ENCODE results near the gene TRIP10. TPM values are rescaled to one million over a fixed set of nuclear protein-coding genes. Genes with fewer than 3 reads are reported as not detected.
A peak's percentile ranks its signal among the peaks of the same experiment; 100 is the strongest.
"Not testable (repeated sequence)": the region's sequence is repeated elsewhere in the genome, so short reads cannot be mapped to it uniquely, and the experiment has no call there.

The TRIP10 gene
- total RNA-seq, 1 donor from 2014 or later = 65.8 TPM

DNA sequence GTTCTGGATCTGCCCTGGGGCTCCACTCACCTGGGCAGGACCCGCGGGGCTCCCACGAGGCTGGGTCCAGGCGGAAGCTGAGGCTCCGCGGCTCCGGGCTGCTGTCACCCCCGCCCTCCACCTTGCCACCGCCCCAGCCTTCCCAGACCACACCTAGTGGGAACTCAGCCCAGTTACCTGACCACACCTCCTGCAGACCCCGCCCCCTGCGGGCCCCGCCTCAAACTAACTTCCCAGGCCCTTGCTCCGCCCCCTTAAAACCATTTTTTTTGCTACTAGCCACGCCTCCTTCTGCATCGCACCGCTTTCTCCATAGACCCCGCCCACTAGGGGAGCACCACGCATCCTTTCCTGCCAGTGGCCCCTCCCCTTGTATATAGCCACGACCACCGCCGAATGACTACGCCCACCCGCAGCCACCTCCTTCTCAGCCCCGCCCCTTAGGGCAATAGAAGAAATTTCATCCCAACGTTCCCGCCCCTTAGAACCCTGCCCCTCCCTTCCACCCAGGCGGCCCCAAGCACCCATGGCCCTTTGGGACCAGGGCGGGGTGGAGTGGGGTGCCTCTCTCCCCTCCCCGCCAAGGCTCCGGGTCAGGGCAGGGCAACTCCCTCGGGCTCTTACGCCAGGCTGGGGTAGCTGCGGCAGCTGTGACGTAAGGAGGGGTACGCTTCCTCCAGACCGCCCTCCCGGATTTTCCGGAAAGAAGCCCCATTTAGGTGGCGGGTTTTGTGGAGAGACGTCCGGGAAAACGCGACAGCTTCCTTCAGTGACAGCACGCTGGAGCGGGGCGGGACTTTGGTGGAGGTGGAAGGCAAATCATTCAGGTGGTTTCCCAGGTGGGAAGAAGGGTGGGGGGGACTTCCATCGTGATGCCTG lies 28.1 kb downstream of the TRIP10 start, which contains the start of gene SH2D3A:
Gene SH2D3A, minus strand, starts transcription at position 79 of the 879 bp plus-strand sequence. CDS start 3,687 bp downstream, outside the sequence.
- peaks cover 9% of the 10 kb centered on the region for H3K36me3 ChIP-seq
- DNase-seq (peak; percentile 93), ATAC-seq (peak; percentile 92 to 95)
- intact Hi-C loops (cut with DNase I) = no loop called here
- TF ChIP-seq, protein P1, sequence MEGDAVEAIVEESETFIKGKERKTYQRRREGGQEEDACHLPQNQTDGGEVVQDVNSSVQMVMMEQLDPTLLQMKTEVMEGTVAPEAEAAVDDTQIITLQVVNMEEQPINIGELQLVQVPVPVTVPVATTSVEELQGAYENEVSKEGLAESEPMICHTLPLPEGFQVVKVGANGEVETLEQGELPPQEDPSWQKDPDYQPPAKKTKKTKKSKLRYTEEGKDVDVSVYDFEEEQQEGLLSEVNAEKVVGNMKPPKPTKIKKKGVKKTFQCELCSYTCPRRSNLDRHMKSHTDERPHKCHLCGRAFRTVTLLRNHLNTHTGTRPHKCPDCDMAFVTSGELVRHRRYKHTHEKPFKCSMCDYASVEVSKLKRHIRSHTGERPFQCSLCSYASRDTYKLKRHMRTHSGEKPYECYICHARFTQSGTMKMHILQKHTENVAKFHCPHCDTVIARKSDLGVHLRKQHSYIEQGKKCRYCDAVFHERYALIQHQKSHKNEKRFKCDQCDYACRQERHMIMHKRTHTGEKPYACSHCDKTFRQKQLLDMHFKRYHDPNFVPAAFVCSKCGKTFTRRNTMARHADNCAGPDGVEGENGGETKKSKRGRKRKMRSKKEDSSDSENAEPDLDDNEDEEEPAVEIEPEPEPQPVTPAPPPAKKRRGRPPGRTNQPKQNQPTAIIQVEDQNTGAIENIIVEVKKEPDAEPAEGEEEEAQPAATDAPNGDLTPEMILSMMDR (IDR thresholded peaks at IDR 0.05) = no peak
- peaks cover 31% of the 10 kb centered on the region for H3K4me1 ChIP-seq
- H3K27ac ChIP-seq = peak within 1 kb of the TSS; percentile 74
- H3K9me3 ChIP-seq = no peaks in the 10 kb centered on the region
- H3K4me3 ChIP-seq = peak within 1 kb of the TSS; percentile 61
- H3K27me3 ChIP-seq (ENCODE audit: low read depth) = peaks cover 8% of the 10 kb centered on the region

DNA sequence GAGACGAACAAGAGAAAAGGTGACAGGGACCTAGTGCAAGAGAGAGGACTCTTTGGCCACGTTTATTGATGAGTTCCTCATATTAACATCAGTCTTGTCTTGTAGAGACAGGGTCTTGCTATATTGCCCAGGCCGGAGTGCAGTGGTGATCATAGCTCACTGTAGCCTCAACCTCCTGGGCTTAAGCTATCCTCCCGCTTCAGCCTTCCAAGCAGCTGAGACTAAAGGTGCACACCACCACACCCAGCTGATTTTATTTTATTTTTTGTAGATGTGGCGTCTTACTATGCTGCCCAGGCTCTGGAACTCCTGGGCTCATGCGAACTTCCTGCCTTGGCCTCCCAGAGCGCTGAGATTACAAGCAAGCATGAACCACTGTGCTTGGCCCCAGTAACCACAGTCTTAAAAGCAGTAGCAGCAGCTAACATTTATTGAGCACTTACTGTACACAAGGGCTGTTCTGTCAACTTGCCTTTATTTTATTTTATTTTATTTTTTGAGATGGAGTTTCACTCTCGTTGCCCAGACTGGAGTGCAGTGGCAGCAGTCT lies 28.8 kb downstream of the TRIP10 start:
- Histone ChIP-seq H3K4me3 (peak overlapping the region; percentile 61), H3K27me3 (ENCODE audit: low read depth) (peaks cover 8% of the 10 kb centered on the region), H3K36me3 (peaks cover 2% of the 10 kb centered on the region), H3K4me1 (peaks cover 31% of the 10 kb centered on the region), H3K27ac (peak overlapping the region; percentile 74), H3K9me3 (no peaks in the 10 kb centered on the region)
- ATAC-seq = no peak
- TF ChIP-seq, protein P1 (IDR thresholded peaks at IDR 0.05) = no peak
- intact Hi-C loops (cut with DNase I) = no loop called here
- DNase-seq = no peak

DNA sequence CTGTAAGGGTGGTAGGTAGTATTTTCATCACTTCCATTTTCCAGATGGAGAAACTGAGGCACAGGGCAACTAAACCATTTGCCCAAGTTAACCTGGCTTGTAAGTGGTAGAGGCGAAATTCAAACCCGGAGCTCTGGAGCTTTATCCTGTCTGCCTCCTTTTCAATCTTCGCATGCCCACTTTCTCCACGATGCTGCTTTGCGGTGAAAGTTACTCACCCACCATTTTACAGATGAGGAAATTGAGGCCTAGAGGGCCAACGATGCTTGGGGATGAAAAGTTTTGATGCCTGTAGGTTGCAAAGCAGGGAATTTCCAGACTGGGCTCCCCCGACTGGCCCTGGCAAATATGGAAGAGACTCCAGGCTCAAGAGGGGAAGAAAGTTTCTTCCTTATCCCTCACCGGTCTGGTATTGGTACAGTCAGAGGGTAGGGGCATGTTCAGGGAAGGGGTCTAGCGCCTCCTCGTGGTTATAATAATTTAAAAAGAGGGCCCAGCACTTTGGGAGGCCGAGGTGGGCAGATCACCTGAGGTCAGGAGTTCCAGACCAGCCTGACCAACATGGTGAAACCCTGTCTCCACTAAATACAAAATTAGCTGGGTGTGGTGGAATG lies 29.6 kb downstream of the TRIP10 start:
- Histone ChIP-seq H3K27me3 (ENCODE audit: low read depth) (peaks cover 8% of the 10 kb centered on the region), H3K4me3 (no peak overlapping the region), H3K27ac (no peak overlapping the region), H3K9me3 (no peaks in the 10 kb centered on the region), H3K36me3 (no peaks in the 10 kb centered on the region), H3K4me1 (peaks cover 31% of the 10 kb centered on the region)
- no peak for ATAC-seq
- intact Hi-C loops (cut with DNase I) = no loop called here
- TF ChIP-seq, protein P1 (IDR thresholded peaks at IDR 0.05) = peak; percentile 40
- DNase-seq = no peak

DNA sequence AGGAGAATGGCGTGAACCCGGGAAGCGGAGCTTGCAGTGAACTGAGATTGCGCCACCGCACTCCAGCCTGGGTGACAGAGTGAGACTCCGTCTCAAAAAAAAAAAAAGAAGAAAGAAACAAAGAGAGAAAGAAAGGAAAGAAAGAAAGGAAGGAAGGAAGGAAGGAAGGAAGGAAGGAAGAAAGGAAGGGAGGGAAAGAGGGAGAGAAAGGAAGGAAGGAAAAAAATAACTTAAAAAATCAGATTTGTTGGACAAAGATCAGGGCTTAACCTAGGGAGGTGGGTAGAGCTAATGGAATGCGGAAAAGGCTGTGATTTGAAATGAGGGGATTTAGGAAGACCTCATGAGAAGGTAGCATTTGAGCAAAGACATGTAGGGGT lies 32.2 kb downstream of the TRIP10 start:
- ATAC-seq; H3K9me3 ChIP-seq; H3K4me3 ChIP-seq; H3K36me3 ChIP-seq; intact Hi-C loops (cut with DNase I); H3K27me3 ChIP-seq (ENCODE audit: low read depth); DNase-seq: not testable (repeated sequence)
- Histone ChIP-seq H3K4me1 (peaks cover 28% of the 10 kb centered on the region), H3K27ac (peak overlapping the region; percentile 72)

DNA sequence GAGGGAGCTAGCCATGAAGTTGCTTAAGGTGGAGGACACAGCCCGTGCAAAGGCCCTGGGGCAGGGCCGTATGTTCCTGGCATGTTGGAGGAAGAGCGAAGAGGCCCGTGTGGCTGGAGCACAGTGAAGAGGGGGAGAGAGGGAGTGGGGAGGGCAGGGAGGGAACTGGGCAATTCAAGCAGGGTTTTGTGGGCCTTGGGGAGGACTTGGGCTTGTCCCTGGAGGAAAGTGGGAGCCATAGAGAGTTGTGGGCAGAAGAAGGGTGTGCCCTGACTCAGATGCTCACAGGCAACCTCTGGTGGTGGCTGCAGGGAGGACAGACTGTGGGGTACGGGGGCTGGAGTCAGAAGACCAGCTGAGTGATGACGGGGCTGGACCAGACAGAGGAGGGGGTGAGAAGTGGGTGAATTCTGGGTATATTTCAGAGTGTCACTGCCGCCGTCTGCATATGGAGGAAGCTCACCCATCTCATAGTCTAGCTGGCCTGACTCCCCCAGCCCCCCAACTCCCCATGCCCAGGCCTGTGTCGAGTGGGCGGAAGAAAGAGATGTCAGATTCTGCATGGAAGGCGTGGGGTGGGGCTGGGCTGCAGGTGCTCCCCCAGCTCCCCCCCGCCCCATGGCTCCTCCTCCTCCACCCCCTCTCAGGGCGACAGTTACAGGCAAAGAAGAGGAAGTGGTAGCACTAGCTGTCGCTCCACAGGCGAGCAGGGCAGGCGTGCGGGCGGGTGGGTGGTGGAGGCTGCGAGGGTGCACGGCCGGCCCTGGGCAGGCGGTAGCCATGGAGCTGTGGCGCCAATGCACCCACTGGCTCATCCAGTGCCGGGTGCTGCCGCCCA lies 32.8 kb downstream of the TRIP10 start, which contains the start of gene VAV1:
Gene VAV1, plus strand, starts transcription at position 681 of the 838 bp plus-strand sequence. Its CDS starts 100 bp downstream, at position 781.
- peaks cover 22% of the 10 kb centered on the region for H3K4me1 ChIP-seq
- no peaks in the 10 kb centered on the region for H3K36me3 ChIP-seq
- no peaks in the 10 kb centered on the region for H3K9me3 ChIP-seq
- TF ChIP-seq, protein P1 (IDR thresholded peaks at IDR 0.05) = no peak
- H3K4me3 ChIP-seq = peak within 1 kb of the TSS; percentile 69
- intact Hi-C loops (cut with DNase I) = no loop called here
- ATAC-seq (peak; percentile 63 to 79), DNase-seq (peak; percentile 85)
- H3K27ac ChIP-seq = peak within 1 kb of the TSS; percentile 72
- no peaks in the 10 kb centered on the region for H3K27me3 ChIP-seq (ENCODE audit: low read depth)

Measured in lower lobe of right lung (tissue), 2 donors.